GM23248 (cell line): ENCODE results near the gene CLK2.

Experiments used
- EZH2 ChIP-seq: fragments of 200-600 bp; sonication (generic); IDR thresholded peaks from 2 replicates; pipeline ENCODE4 v1.6.1; 2018; ENCODE audit warnings: antibody characterized with exemption, mild to moderate bottlenecking; ENCODE audit not compliant: insufficient read depth, poor library complexity, severe bottlenecking
- EZH2phosphoT487 ChIP-seq: fragments of 200-600 bp; sonication (generic); IDR thresholded peaks from 2 replicates; pipeline ENCODE4 v1.6.1; 2018; ENCODE audit warnings: antibody characterized with exemption, moderate library complexity, mild to moderate bottlenecking, low read depth; ENCODE audit not compliant: insufficient read depth

DNA sequence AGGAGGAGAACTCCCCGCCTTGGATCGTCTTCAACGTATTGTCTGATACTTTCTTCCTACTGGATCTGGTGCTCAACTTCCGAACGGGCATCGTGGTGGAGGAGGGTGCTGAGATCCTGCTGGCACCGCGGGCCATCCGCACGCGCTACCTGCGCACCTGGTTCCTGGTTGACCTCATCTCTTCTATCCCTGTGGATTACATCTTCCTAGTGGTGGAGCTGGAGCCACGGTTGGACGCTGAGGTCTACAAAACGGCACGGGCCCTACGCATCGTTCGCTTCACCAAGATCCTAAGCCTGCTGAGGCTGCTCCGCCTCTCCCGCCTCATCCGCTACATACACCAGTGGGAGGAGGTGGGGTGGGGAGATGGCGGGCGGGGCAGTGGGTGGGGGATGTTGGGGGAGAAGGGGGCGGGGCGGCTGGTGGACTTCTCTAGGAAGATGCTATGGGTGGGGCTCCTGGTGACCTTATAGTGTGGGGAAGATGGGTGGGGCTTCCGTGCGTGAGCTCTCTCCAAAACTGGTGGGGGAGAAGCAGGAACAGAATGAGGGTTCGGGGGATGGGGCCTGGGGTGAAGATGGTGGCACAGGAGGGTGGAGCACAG, 9.3 kb upstream of the CLK2 start:
- no peak for TF ChIP-seq EZH2
- TF ChIP-seq EZH2phosphoT487: no peak
